HEK293 (cell line): ENCODE measurements around the gene GPR135.

Source experiments
- CTCF ChIA-PET: fragments of 350-600 bp; formaldehyde crosslinking; extraction: SDS; loops from one replicate; lab custom pipeline; 2021; ENCODE audit warnings: antibody characterized with exemption; lab: Yijun Ruan, JAX
- POLR2A ChIA-PET: fragments of 300-600 bp; formaldehyde crosslinking; extraction: SDS; loops from one replicate; lab custom pipeline; 2020; ENCODE audit warnings: antibody characterized with exemption, inconsistent platforms; lab: Yijun Ruan, JAX
- H3K27ac ChIP-seq: fragments of 200-500 bp; sonication (Bioruptor generic); 2 replicates; pipeline ENCODE4 v1.5.1; 2014; ENCODE audit warnings: low read depth, low read length, control low read depth, inconsistent platforms; ENCODE audit errors: extremely low read depth
- H3K36me3 ChIP-seq, 2 experiments: fragments of 200-500 bp in 1 of 2; sonication (Bioruptor generic) in 1 of 2; 1 replicate in 1 of 2; 2 replicates in 1 of 2; pipeline ENCODE4 v1.5.1; 2014 to 2017; ENCODE audit warnings: inconsistent platforms in 2 of 2, low read length in 2 of 2; ENCODE audit not compliant: control insufficient read depth in 2 of 2, insufficient read depth in 1 of 2
- H3K4me1 ChIP-seq: fragments of 200-500 bp; sonication (Bioruptor generic); 2 replicates; pipeline ENCODE4 v1.5.1; 2014; ENCODE audit warnings: mild to moderate bottlenecking, low read length, inconsistent platforms; ENCODE audit not compliant: control insufficient read depth, insufficient read depth
- H3K4me3 ChIP-seq: 2 replicates; pipeline ENCODE4 v1.5.1; 2011; ENCODE audit warnings: low read depth, mild to moderate bottlenecking, control low read depth, low read length, moderate library complexity
- H3K9me3 ChIP-seq: fragments of 200-500 bp; sonication (Bioruptor generic); 2 replicates; pipeline ENCODE4 v1.5.1; 2014; ENCODE audit warnings: low read depth, low read length, inconsistent platforms; ENCODE audit not compliant: control insufficient read depth, insufficient read depth
- FEZF1 ChIP-seq: fragments of 450-650 bp; formaldehyde crosslinking; IDR thresholded peaks from 2 replicates; pipeline ENCODE4 v1.5.1; 2016; ENCODE audit warnings: missing biosample characterization, missing genetic modification characterization
- GLIS1 ChIP-seq: fragments of 450-650 bp; formaldehyde crosslinking; IDR thresholded peaks from 2 replicates; pipeline ENCODE4 v1.5.1; 2016; ENCODE audit warnings: missing biosample characterization, missing genetic modification characterization
- HOXD13 ChIP-seq: sonication (generic); formaldehyde crosslinking; IDR thresholded peaks from 2 replicates; pipeline ENCODE4 v1.8.0; 2022; ENCODE audit warnings: missing genetic modification reagents, borderline replicate concordance
- IKZF3 ChIP-seq: fragments of 450-650 bp; IDR thresholded peaks from 2 replicates; pipeline ENCODE4 v1.5.0; 2018; ENCODE audit warnings: missing biosample characterization, mild to moderate bottlenecking, missing genetic modification characterization, moderate library complexity
- OSR2 ChIP-seq: fragments of 450-650 bp; formaldehyde crosslinking; IDR thresholded peaks from 2 replicates; pipeline ENCODE4 v1.5.1; 2016; ENCODE audit warnings: missing biosample characterization, missing genetic modification characterization
- PRDM6 ChIP-seq: fragments of 450-650 bp; formaldehyde crosslinking; IDR thresholded peaks from 2 replicates; pipeline ENCODE4 v1.5.1; 2017; ENCODE audit warnings: missing biosample characterization, missing genetic modification characterization
- SCRT1 ChIP-seq: fragments of 450-650 bp; formaldehyde crosslinking; IDR thresholded peaks from 2 replicates; pipeline ENCODE4 v1.5.1; 2016; ENCODE audit warnings: missing biosample characterization, missing genetic modification characterization, borderline replicate concordance
- SP2 ChIP-seq: fragments of 450-650 bp; formaldehyde crosslinking; IDR thresholded peaks from 2 replicates; pipeline ENCODE4 v1.5.1; 2016; ENCODE audit warnings: missing biosample characterization, missing genetic modification characterization
- ZFP3 ChIP-seq: fragments of 450-650 bp; formaldehyde crosslinking; IDR thresholded peaks from 2 replicates; pipeline ENCODE4 v1.5.1; 2016; ENCODE audit warnings: low read depth, missing biosample characterization, missing genetic modification characterization
- ZNF140 ChIP-seq: fragments of 450-650 bp; formaldehyde crosslinking; IDR thresholded peaks from 2 replicates; pipeline ENCODE4 v1.5.1; 2016; ENCODE audit warnings: missing biosample characterization, missing genetic modification characterization
- ZNF211 ChIP-seq: fragments of 450-650 bp; formaldehyde crosslinking; IDR thresholded peaks from 2 replicates; pipeline ENCODE4 v1.5.1; 2016; ENCODE audit warnings: low read depth, missing biosample characterization, missing genetic modification characterization
- ZNF248 ChIP-seq: fragments of 450-650 bp; formaldehyde crosslinking; IDR thresholded peaks from 2 replicates; pipeline ENCODE4 v1.5.1; 2017; ENCODE audit warnings: missing biosample characterization, missing genetic modification characterization
- ZNF280C ChIP-seq: fragments of 450-650 bp; formaldehyde crosslinking; IDR thresholded peaks from 2 replicates; pipeline ENCODE4 v1.5.1; 2016; ENCODE audit warnings: missing biosample characterization, missing genetic modification characterization
- ZNF335 ChIP-seq: fragments of 450-650 bp; formaldehyde crosslinking; conservative IDR thresholded peaks from 2 replicates; pipeline ENCODE4 v1.5.1; 2016; ENCODE audit warnings: missing biosample characterization, missing genetic modification characterization
- ZNF366 ChIP-seq: fragments of 450-650 bp; formaldehyde crosslinking; conservative IDR thresholded peaks from 2 replicates; pipeline ENCODE4 v1.5.1; 2016; ENCODE audit warnings: missing biosample characterization, missing genetic modification characterization
- ZNF391 ChIP-seq: fragments of 450-650 bp; formaldehyde crosslinking; IDR thresholded peaks from 2 replicates; pipeline ENCODE4 v1.5.1; 2016; ENCODE audit warnings: low read depth, missing biosample characterization, missing genetic modification characterization, borderline replicate concordance
- ZNF473 ChIP-seq: fragments of 450-650 bp; formaldehyde crosslinking; IDR thresholded peaks from 2 replicates; pipeline ENCODE4 v1.5.1; 2017; ENCODE audit warnings: missing biosample characterization, missing genetic modification characterization
- ZNF501 ChIP-seq: fragments of 450-650 bp; formaldehyde crosslinking; IDR thresholded peaks from 2 replicates; pipeline ENCODE4 v1.5.1; 2016; ENCODE audit warnings: missing biosample characterization, missing genetic modification characterization
- ZNF521 ChIP-seq: fragments of 450-650 bp; formaldehyde crosslinking; IDR thresholded peaks from 2 replicates; pipeline ENCODE4 v1.5.1; 2017; ENCODE audit warnings: missing biosample characterization, mild to moderate bottlenecking, missing genetic modification characterization
- ZNF555 ChIP-seq: fragments of 450-650 bp; formaldehyde crosslinking; conservative IDR thresholded peaks from 2 replicates; pipeline ENCODE4 v1.5.1; 2017; ENCODE audit warnings: missing biosample characterization, mild to moderate bottlenecking, missing genetic modification characterization, inconsistent platforms
- ZNF560 ChIP-seq: fragments of 450-650 bp; formaldehyde crosslinking; IDR thresholded peaks from 2 replicates; pipeline ENCODE4 v1.5.1; 2017; ENCODE audit warnings: missing biosample characterization, missing genetic modification characterization, borderline replicate concordance
- ZNF610 ChIP-seq: fragments of 450-650 bp; formaldehyde crosslinking; IDR thresholded peaks from 2 replicates; pipeline ENCODE4 v1.5.1; 2016; ENCODE audit warnings: missing biosample characterization, missing genetic modification characterization, borderline replicate concordance
- ZNF664 ChIP-seq: fragments of 450-650 bp; formaldehyde crosslinking; IDR thresholded peaks from 2 replicates; pipeline ENCODE4 v1.5.1; 2016; ENCODE audit warnings: missing biosample characterization, missing genetic modification characterization
- ZNF692 ChIP-seq: fragments of 450-650 bp; formaldehyde crosslinking; IDR thresholded peaks from 2 replicates; pipeline ENCODE4 v1.5.1; 2016; ENCODE audit warnings: missing biosample characterization, missing genetic modification characterization
- ZNF707 ChIP-seq: fragments of 450-650 bp; formaldehyde crosslinking; IDR thresholded peaks from 2 replicates; pipeline ENCODE4 v1.5.1; 2016; ENCODE audit warnings: missing biosample characterization, missing genetic modification characterization
- ZNF768 ChIP-seq: fragments of 450-650 bp; formaldehyde crosslinking; IDR thresholded peaks from 2 replicates; pipeline ENCODE4 v1.5.1; 2018; ENCODE audit warnings: missing biosample characterization, mild to moderate bottlenecking, missing genetic modification characterization
- ZSCAN4 ChIP-seq: fragments of 450-650 bp; formaldehyde crosslinking; IDR thresholded peaks from 2 replicates; pipeline ENCODE4 v1.5.1; 2017; ENCODE audit warnings: missing biosample characterization, missing genetic modification characterization

GPR135 gene

GRCh38 chr14:59482541-59483331 is 17.6 kb upstream of the GPR135 start:
- 0 out of 2 replicates have a peak, but pooled peaks cover 3% of the 10 kb centered on the region for H3K4me1 ChIP-seq
- TF ChIP-seq ZNF473 (tag by site-specific recombination): no peak
- TF ChIP-seq ZNF707: no peak
- TF ChIP-seq ZNF692 (tag by site-specific recombination): 0 out of 2 replicates have a peak, but pooled peaks have one; percentile 12
- 0 out of 2 replicates have a peak, but pooled peaks have one; percentile 20 for TF ChIP-seq FEZF1 (tag by site-specific recombination)
- TF ChIP-seq ZNF280C (tag by site-specific recombination): no peak
- TF ChIP-seq ZNF768: 0 out of 2 replicates have a peak, but pooled peaks have one; percentile 28
- TF ChIP-seq ZNF366 (tag by site-specific recombination): 0 out of 2 replicates have a peak, but pooled peaks have one; percentile 17
- no peak for TF ChIP-seq ZNF391 (tag by site-specific recombination)
- TF ChIP-seq ZFP3 (tag by site-specific recombination): no peak
- no peak for TF ChIP-seq ZSCAN4 (tag by site-specific recombination)
- no peak for TF ChIP-seq ZNF211
- no peak for TF ChIP-seq ZNF560 (tag by site-specific recombination)
- TF ChIP-seq IKZF3 (tag by site-specific recombination): no peak
- TF ChIP-seq GLIS1 (tag by site-specific recombination): peak; percentile 63
- peak; percentile 71 for TF ChIP-seq ZNF335 (tag by site-specific recombination)
- TF ChIP-seq OSR2: peak; percentile 79; the same call in 1 of the 2 replicates
- TF ChIP-seq ZNF610 (tag by site-specific recombination): no peak
- TF ChIP-seq ZNF555 (tag by site-specific recombination): no peak
- no peak for TF ChIP-seq HOXD13
- no peak for TF ChIP-seq ZNF501 (tag by site-specific recombination)
- peak; percentile 61; the same call in 1 of the 2 replicates for TF ChIP-seq ZNF664
- TF ChIP-seq SCRT1 (tag by site-specific recombination): no peak
- TF ChIP-seq ZNF521 (tag by site-specific recombination): no peak
- no peak for TF ChIP-seq SP2 (tag by site-specific recombination)
- TF ChIP-seq PRDM6 (tag by site-specific recombination): peak; percentile 50; the same call in 1 of the 2 replicates
- TF ChIP-seq ZNF140 (tag by site-specific recombination): no peak
- TF ChIP-seq ZNF248: no peak
- H3K27ac ChIP-seq: no peak overlapping the region
- no peaks in the 10 kb centered on the region for H3K9me3 ChIP-seq
- H3K4me3 ChIP-seq: peak overlapping the region; percentile 84
- ChIA-PET CTCF (interaction anchor here (1.0 to 1.1 kb wide), 3 partner anchors 293 to 702 kb away, joined by 3 to 4 read pairs (median 3); no protein-coding TSS in a partner anchor), POLR2A (interaction anchor here (1.3 to 2.4 kb wide), 2 partner anchors 18 to 25 kb away, joined by 3 to 18 read pairs; partner anchors contain the start of gene GPR135)
- peaks cover 14 to 27% of the 10 kb centered on the region in 2 experiments for H3K36me3 ChIP-seq
